Activated CD4-positive, alpha-beta T cell treated with anti-CD3 and anti-CD28 coated beads, Interleukin-2, amount 10 ng/mL, durations not matched to agents 7 days and 5 days (primary cell): ENCODE results near the gene OLFM4. TPM values are rescaled to one million over a fixed set of nuclear protein-coding genes. Genes with fewer than 3 reads are reported as not detected.

Source experiments
- CTCF ChIA-PET: fragments of 350-600 bp; sonication (Branson Sonifier 250); formaldehyde crosslinking; loops from one replicate; lab custom pipeline; 2021; ENCODE audit warnings: antibody characterized with exemption; lab: Charles Lee
- POLR2A ChIA-PET: fragments of 350-600 bp; sonication (Branson Sonifier 250); formaldehyde crosslinking; loops from one replicate; lab custom pipeline; 2021; ENCODE audit warnings: antibody characterized with exemption; lab: Charles Lee
- DNase-seq: peaks from one replicate; pipeline ENCODE4 v3.0.0-alpha.2; 2020
- H3K27ac Mint-ChIP-seq: one replicate; pipeline ENCODE4 v1.8.0; 2021; ENCODE audit warnings: mild to moderate bottlenecking, moderate library complexity, mixed read lengths
- H3K27me3 Mint-ChIP-seq: one replicate; pipeline ENCODE4 v1.8.0; 2021; ENCODE audit warnings: mixed read lengths
- H3K36me3 Mint-ChIP-seq: one replicate; pipeline ENCODE4 v1.8.0; 2021; ENCODE audit warnings: low read depth, mixed read lengths
- H3K4me1 Mint-ChIP-seq: one replicate; pipeline ENCODE4 v1.8.0; 2021; ENCODE audit warnings: mixed read lengths
- H3K4me3 Mint-ChIP-seq: one replicate; pipeline ENCODE4 v1.8.0; 2021; ENCODE audit warnings: mild to moderate bottlenecking, moderate library complexity, mixed read lengths
- H3K9me3 Mint-ChIP-seq: one replicate; pipeline ENCODE4 v1.8.0; 2021; ENCODE audit warnings: mixed read lengths
- total RNA-seq, 2 experiments: library from RNA; stranded (reverse); gene quantifications; one replicate each; pipeline ENCODE4 v1.2.3, GENCODE V29; 2021

The OLFM4 gene
- total RNA-seq, 2 experiments from 2014 or later, result not detected

DNA sequence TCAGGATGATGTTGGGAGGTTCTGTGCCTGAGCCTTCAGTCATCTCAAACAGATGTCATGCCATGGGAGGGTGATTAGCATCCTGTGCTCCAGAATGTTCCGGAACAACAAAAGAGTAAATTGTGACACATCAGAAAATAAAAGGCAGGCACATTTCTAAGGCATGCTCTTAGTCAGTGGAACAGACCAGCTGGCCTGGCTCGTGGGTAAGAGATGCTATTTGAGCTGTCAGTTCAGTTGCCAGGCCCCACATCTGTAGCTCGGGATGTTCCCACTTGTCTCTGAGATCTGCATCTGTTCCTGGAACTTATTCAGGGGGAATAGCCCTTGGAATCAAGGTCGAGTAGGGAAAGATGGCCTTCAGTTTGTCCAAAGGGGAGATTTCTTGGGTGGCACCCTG lies 26.0 kb downstream of the OLFM4 start:
- CTCF ChIA-PET, result no interaction called here
- Mint-ChIP-seq H3K36me3 (no peaks in the 10 kb centered on the region), H3K9me3 (no peaks in the 10 kb centered on the region), H3K27ac (no peak overlapping the region), H3K27me3 (no peaks in the 10 kb centered on the region), H3K4me1 (no peaks in the 10 kb centered on the region), H3K4me3 (no peak overlapping the region)
- POLR2A ChIA-PET, result no interaction called here
- DNase-seq, result no peak

DNA sequence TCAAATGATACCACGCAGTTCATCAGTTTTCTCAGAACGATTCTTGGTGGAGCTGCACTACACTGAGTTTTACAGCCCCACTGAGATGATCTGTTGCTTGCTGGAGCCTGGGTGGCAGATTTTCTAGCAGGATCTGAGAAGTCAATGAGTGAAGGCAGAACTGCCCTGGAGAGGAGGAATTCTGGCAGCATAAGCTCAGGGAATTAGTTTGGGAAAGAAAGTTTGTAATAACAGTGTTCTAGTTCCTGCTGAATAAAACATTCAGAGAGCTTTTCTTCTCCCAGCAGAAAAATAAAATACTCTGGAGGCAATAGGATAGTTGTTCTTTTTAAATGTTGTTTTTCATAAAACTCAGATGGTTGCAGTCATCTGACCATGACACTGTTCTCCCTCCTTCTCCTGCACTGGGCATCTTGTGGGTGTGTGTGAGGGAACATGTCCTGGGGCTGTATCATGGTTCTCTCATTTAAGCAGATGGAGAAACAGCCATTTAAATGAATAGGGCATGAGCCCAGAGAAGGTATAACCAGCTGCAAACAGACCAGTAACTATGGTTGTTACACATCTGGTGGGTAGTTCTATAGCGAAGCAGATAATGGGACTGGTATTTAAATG lies 29.6 kb downstream of the OLFM4 start:
- Mint-ChIP-seq H3K9me3 (no peaks in the 10 kb centered on the region), H3K36me3 (no peaks in the 10 kb centered on the region), H3K27ac (no peak overlapping the region), H3K4me1 (no peaks in the 10 kb centered on the region), H3K4me3 (no peak overlapping the region), H3K27me3 (no peaks in the 10 kb centered on the region)
- POLR2A ChIA-PET, result no interaction called here
- no peak for DNase-seq
- CTCF ChIA-PET, result no interaction called here

DNA sequence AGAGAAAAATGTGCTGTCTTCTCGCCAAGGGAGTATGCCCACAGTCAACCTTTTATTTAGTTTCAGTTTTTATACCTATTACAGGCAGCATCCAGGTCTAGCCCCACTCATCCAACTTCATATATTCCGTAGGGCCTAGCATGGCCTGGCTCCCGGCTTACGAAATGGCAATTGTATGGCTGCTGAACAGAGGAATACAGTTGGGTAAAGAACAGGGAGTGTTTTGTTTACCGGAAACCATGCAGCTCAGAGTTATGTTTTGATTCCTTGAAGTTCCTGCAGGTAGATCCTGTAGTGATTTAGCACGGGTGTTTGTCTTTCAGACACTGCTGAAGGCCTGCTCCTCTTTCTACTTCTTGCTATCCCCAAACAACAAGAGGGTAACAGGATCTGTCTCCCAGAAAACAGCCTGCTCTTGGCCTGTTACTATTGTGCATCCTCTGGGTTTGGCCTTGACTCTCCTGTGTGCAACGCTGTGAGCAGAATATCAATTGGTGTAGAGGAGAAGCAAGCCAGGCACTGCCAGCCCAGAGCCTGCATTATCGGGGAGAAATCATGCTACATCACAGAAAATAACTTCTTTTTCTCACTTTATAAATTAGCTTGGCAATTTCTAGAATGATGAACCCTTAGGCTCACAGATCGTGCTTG lies 32.4 kb downstream of the OLFM4 start:
- ChIA-PET CTCF (no interaction called here), POLR2A (no interaction called here)
- DNase-seq, result no peak
- Mint-ChIP-seq H3K36me3 (no peaks in the 10 kb centered on the region), H3K4me3 (no peak overlapping the region), H3K9me3 (no peaks in the 10 kb centered on the region), H3K4me1 (no peaks in the 10 kb centered on the region), H3K27me3 (no peaks in the 10 kb centered on the region), H3K27ac (no peak overlapping the region)

DNA sequence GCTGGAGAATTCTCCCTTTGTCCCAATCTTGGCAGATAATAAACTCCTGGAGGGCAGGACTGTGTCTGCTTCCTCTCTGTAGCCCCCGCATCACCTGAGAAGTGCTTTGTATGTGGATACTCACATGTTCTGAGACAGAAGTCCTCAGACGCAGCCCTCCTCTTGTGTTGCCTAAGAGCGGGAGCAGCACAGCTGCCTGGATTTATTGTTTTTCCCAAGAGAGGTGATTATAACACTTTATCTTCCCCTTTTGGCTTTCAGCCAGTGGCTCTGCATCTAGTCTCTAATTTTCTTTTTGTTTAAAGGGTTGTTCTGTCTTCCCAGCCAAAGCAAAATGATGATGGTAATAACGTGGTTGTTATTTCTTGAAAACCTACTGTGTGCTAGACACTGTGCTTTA lies 36.1 kb downstream of the OLFM4 start:
- H3K4me3 Mint-ChIP-seq, result no peak overlapping the region
- H3K4me1 Mint-ChIP-seq, result no peaks in the 10 kb centered on the region
- CTCF ChIA-PET, result no interaction called here

DNA sequence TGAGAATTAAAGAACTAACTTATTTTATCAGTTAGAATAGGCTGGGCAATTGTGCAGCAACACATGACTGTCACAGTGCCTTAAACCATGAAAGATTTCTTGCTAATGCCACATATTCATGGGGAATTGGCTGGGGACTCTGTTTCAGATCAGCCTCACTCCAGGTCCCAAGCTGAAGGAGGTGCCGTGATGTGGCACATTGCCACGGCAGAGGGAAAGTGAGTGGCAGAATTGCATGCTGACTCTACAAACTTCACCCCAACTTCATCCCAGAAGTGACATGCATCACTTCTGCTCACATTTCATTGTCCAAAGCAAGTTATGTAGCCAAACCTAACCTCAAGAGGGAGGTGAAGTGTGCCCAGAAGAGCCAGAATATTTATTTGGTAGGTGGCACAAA lies 37.8 kb downstream of the OLFM4 start:
- H3K9me3 Mint-ChIP-seq, result no peaks in the 10 kb centered on the region
- ChIA-PET POLR2A (no interaction called here), CTCF (no interaction called here)
- no peaks in the 10 kb centered on the region for H3K36me3 Mint-ChIP-seq
- no peaks in the 10 kb centered on the region for H3K4me1 Mint-ChIP-seq
- DNase-seq, result no peak
- H3K4me3 Mint-ChIP-seq, result no peak overlapping the region
- no peak overlapping the region for H3K27ac Mint-ChIP-seq
- H3K27me3 Mint-ChIP-seq, result no peaks in the 10 kb centered on the region

More for the DNA sequence above, 36.1 kb downstream of the OLFM4 start:
- POLR2A ChIA-PET, result no interaction called here
- DNase-seq, result no peak
- Mint-ChIP-seq H3K27me3 (no peaks in the 10 kb centered on the region), H3K36me3 (no peaks in the 10 kb centered on the region), H3K27ac (no peak overlapping the region), H3K9me3 (no peaks in the 10 kb centered on the region)

DNA sequence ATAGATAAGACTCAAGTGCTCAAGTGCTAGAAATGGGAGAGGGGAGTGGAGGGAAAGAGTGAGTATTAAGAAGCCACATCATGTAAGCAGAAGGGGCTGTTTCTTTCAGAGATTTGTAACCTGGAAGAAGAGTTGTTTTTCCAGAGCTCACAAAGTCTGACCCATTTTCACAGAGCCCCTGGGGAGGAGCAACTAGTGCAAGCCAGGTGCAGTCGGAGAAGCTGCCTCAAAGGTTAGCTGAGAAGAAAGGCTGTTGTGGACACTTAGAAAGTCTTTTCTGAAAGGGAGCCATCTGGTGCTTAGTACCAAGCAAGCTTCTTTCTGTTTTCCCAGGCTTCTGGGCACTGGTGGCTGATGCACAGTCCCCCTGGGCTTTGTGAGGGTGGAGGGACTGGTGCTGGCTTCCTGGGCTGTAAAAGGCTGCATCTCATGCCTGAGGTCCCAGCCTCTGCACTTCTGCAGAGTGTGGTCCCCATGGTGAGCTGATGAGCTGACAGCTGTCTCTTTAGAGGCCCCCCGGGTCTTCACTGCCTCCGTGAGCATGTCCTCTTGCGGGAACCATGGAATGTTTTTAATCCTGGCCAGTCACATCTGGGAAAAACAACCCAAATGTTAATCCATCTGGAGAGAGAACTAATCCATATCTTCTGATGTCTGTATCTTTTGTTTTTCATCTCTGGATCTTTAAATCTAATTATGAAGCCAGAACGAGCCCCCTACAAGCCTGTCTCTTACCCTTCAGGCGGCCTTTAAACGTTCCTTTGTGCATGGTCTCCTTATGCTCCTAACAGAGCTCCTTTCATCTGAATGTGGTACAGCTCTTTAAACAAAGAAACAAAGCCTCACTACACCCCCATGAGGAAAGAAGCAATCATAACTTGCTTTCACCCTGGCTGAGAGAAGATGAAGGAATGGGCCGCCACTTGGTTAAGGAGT lies 40.2 kb downstream of the OLFM4 start:
- Mint-ChIP-seq H3K9me3 (no peaks in the 10 kb centered on the region), H3K27ac (no peak overlapping the region), H3K27me3 (no peaks in the 10 kb centered on the region), H3K36me3 (no peaks in the 10 kb centered on the region), H3K4me3 (no peak overlapping the region), H3K4me1 (no peaks in the 10 kb centered on the region)
- DNase-seq, result no peak
- ChIA-PET CTCF (no interaction called here), POLR2A (no interaction called here)

DNA sequence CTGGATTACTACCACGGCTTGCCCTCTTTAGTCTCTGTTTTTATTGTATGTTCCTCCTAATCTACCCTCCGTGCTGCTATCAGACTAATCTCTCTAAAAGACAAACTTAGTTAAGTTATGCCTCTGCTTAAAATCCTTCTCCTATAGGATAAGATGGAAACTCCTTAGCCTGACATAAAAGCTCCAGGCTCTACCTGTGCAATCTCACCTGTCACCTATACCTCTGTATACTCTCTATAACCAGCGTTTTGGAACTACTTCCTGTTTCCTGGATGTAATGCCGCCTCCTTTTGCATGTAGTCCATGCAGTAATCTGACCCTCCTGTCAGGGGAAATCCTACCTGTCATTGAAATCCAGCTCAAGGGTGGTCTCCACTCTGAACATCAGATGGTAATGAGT lies 41.2 kb downstream of the OLFM4 start:
- ChIA-PET CTCF (no interaction called here), POLR2A (no interaction called here)
- Mint-ChIP-seq H3K27ac (no peak overlapping the region), H3K27me3 (no peaks in the 10 kb centered on the region), H3K4me1 (no peaks in the 10 kb centered on the region), H3K9me3 (no peaks in the 10 kb centered on the region), H3K36me3 (no peaks in the 10 kb centered on the region), H3K4me3 (no peak overlapping the region)
- DNase-seq, result no peak

DNA sequence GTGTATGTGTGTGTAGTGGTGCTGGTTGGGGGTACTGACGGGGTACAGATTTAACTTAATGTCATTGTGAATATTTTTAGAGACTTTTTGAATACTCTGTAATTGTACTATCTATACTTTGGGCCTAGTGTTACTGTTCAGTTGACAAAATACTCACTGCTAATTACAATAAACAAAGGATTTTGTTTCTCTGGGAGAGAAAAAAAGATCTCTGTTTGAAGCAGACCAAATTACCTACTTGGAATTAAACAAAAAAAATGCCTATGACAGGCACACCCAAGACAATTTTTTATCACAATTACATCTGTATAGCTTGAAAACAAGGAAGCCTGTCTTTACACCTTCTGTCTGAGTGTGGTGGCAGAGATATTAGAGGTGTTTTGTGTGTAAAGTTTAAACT lies 45.1 kb downstream of the OLFM4 start:
- no peak overlapping the region for H3K4me3 Mint-ChIP-seq
- H3K27me3 Mint-ChIP-seq, result no peaks in the 10 kb centered on the region
- no peak overlapping the region for H3K27ac Mint-ChIP-seq
- no peaks in the 10 kb centered on the region for H3K9me3 Mint-ChIP-seq
- ChIA-PET POLR2A (no interaction called here), CTCF (interaction anchor here (0.6 kb wide), 1 partner anchor 141 kb away, joined by 3 read pairs; no protein-coding TSS in a partner anchor)
- H3K4me1 Mint-ChIP-seq, result no peaks in the 10 kb centered on the region
- DNase-seq, result no peak
- no peaks in the 10 kb centered on the region for H3K36me3 Mint-ChIP-seq

DNA sequence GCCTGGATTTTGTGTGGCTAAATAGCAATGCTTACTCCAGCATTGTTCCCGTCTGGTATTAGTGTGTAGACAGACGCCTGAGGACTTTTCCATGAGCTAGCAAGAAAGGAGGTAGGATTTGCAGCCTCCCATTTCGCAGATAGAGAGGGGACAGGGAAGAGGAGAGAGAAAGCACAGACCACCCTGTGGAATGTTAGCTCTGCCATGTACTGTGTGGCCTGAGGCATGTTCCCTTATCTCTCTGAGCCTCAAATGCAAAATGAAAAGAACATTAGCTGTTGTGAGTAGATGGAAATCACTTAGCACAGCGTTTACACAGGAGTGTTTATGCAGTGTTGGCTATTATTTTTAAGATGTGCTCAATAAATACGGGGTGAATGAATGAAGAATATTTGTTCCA lies 45.5 kb downstream of the OLFM4 start:
- Mint-ChIP-seq H3K27ac (no peak overlapping the region), H3K36me3 (no peaks in the 10 kb centered on the region), H3K9me3 (no peaks in the 10 kb centered on the region), H3K27me3 (no peaks in the 10 kb centered on the region), H3K4me3 (no peak overlapping the region), H3K4me1 (no peaks in the 10 kb centered on the region)
- DNase-seq, result no peak
- POLR2A ChIA-PET, result no interaction called here
- CTCF ChIA-PET, result interaction anchor here (0.6 kb wide), 1 partner anchor 140 kb away, joined by 3 read pairs; no protein-coding TSS in a partner anchor

DNA sequence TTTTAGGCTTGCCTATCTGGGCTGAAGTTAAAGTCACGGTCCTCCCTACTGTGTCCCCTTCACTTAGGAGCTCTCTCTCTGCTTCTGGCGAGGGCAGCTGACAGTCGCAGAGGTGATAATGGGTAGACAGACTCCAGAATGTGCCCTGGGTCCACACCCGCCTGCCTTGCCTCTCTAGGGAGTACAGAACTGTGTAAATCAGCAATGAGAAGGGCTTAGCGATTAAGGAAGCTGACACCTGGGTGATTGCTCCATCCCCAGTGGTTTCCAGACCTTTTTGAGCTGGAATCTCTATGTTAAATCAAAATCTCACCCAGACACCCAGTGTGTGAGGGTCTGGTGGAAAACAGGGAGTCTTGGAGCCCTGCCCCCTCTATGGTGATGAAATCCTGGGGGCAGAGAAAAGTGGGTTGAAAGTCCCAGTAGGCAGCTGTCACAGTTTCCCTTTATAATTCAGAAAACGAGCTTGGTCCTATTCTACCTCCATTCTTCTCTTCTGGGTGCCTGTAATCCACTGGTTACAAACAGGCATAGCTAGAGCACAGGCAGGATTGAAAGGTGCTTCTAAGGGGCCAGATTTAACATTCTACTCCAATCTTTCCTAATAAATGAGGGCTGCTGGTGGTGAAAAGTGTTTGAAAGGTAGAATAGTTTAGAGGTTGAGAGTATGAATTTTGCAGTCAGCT lies 46.9 kb downstream of the OLFM4 start:
- ChIA-PET CTCF (interaction anchor here (0.8 kb wide), 1 partner anchor 201 kb away, joined by 6 read pairs; no protein-coding TSS in a partner anchor), POLR2A (no interaction called here)
- no peaks in the 10 kb centered on the region for H3K9me3 Mint-ChIP-seq
- no peak overlapping the region for H3K4me3 Mint-ChIP-seq
- no peaks in the 10 kb centered on the region for H3K36me3 Mint-ChIP-seq
- no peak for DNase-seq
- no peaks in the 10 kb centered on the region for H3K27me3 Mint-ChIP-seq
- no peaks in the 10 kb centered on the region for H3K4me1 Mint-ChIP-seq
- H3K27ac Mint-ChIP-seq, result no peak overlapping the region

DNA sequence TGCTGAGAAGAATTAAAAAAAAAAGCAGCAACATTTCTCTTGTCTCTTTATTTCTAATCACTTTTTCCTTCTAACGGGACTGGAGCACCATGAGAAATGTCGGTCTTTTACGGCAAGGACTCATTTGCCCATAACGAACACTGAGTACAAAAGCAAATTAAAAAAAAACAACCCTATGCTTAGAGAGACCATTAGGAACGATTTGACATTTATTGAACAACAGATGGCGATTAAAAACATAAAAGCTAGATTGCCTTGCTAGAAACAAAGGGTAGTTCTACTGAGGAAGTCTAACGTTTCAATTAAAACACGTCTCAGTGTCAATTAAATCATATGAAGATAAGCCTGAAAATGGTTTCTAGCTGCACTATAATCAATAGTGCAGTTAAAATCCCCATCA lies 51.1 kb downstream of the OLFM4 start:
- H3K27me3 Mint-ChIP-seq, result no peaks in the 10 kb centered on the region
- DNase-seq, result no peak
- POLR2A ChIA-PET, result no interaction called here
- H3K4me3 Mint-ChIP-seq, result no peak overlapping the region
- H3K4me1 Mint-ChIP-seq, result no peaks in the 10 kb centered on the region
- CTCF ChIA-PET, result interaction anchor here (0.7 kb wide), 1 partner anchor 432 kb away, joined by 3 read pairs; no protein-coding TSS in a partner anchor
- H3K27ac Mint-ChIP-seq, result no peak overlapping the region
- H3K9me3 Mint-ChIP-seq, result no peaks in the 10 kb centered on the region
- H3K36me3 Mint-ChIP-seq, result no peaks in the 10 kb centered on the region

DNA sequence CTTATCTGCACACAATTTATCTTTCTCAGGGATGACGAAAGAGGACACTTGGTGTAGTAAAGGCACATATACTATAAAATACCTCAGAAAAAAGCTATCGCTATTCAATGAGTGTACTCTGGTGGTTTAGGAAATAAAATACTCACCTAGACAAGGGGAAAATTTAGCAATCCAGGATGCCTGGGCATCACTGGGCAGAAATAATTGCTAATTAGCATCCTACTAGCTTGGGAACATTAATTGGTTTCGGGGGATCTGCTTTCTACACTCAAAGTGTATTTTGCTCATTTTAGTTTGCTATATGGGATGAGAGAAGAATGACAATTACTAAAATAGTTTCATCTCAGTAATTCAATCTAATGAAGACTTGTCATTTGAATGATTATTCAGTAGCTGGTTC lies 60.3 kb downstream of the OLFM4 start:
- H3K4me3 Mint-ChIP-seq, result no peak overlapping the region
- DNase-seq, result no peak
- H3K4me1 Mint-ChIP-seq, result no peaks in the 10 kb centered on the region
- H3K27me3 Mint-ChIP-seq, result peaks cover 1% of the 10 kb centered on the region
- ChIA-PET CTCF (no interaction called here), POLR2A (no interaction called here)
- H3K27ac Mint-ChIP-seq, result no peak overlapping the region
- peaks cover 5% of the 10 kb centered on the region for H3K9me3 Mint-ChIP-seq
- no peaks in the 10 kb centered on the region for H3K36me3 Mint-ChIP-seq
